ENCODE results near the gene KIF17.

DNA sequence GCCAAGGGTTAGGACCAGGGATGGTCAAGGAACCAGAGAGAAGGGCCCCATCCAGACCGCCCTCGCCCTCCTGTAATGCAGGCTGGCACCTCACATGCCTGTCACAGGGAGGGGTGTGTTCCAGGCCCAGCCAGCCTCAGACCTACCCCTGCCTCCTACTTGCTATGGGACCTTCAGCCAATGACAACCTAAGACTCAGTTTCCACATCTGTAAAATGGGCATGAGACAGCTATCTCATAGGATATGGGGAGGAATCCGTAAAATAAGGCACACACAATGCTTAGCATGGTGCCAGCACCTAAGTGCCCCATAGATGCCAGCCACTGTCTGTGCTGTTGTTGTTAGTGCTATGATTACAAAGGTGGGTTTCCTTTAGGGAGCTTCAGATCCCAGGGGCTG is 7.9 kb downstream of the KIF17 start:
- TF ChIP-seq, protein P1, sequence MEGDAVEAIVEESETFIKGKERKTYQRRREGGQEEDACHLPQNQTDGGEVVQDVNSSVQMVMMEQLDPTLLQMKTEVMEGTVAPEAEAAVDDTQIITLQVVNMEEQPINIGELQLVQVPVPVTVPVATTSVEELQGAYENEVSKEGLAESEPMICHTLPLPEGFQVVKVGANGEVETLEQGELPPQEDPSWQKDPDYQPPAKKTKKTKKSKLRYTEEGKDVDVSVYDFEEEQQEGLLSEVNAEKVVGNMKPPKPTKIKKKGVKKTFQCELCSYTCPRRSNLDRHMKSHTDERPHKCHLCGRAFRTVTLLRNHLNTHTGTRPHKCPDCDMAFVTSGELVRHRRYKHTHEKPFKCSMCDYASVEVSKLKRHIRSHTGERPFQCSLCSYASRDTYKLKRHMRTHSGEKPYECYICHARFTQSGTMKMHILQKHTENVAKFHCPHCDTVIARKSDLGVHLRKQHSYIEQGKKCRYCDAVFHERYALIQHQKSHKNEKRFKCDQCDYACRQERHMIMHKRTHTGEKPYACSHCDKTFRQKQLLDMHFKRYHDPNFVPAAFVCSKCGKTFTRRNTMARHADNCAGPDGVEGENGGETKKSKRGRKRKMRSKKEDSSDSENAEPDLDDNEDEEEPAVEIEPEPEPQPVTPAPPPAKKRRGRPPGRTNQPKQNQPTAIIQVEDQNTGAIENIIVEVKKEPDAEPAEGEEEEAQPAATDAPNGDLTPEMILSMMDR (IDR thresholded peaks at IDR 0.05 in 2 of 3, conservative IDR thresholded peaks at IDR 0.05 in 1 of 3; ENCODE audit: borderline replicate concordance in 1 of 3, insufficient read depth in 1 of 3, low read depth in 2 of 3, low read length in 2 of 3), result no peak
- no peak for TF ChIP-seq EZH2 (IDR thresholded peaks at IDR 0.05)
- no peak for TF ChIP-seq ZNF274 (IDR thresholded peaks at IDR 0.05; ENCODE audit: low read depth, low read length)
- TF ChIP-seq YY1 (IDR thresholded peaks at IDR 0.05; ENCODE audit: extremely low read depth, insufficient replicate concordance, low read depth, low read length), result no peak
- TF ChIP-seq POLR2AphosphoS5 (IDR thresholded peaks at IDR 0.05; ENCODE audit: low read depth, low read length), result no peak
- TF ChIP-seq, protein P2, sequence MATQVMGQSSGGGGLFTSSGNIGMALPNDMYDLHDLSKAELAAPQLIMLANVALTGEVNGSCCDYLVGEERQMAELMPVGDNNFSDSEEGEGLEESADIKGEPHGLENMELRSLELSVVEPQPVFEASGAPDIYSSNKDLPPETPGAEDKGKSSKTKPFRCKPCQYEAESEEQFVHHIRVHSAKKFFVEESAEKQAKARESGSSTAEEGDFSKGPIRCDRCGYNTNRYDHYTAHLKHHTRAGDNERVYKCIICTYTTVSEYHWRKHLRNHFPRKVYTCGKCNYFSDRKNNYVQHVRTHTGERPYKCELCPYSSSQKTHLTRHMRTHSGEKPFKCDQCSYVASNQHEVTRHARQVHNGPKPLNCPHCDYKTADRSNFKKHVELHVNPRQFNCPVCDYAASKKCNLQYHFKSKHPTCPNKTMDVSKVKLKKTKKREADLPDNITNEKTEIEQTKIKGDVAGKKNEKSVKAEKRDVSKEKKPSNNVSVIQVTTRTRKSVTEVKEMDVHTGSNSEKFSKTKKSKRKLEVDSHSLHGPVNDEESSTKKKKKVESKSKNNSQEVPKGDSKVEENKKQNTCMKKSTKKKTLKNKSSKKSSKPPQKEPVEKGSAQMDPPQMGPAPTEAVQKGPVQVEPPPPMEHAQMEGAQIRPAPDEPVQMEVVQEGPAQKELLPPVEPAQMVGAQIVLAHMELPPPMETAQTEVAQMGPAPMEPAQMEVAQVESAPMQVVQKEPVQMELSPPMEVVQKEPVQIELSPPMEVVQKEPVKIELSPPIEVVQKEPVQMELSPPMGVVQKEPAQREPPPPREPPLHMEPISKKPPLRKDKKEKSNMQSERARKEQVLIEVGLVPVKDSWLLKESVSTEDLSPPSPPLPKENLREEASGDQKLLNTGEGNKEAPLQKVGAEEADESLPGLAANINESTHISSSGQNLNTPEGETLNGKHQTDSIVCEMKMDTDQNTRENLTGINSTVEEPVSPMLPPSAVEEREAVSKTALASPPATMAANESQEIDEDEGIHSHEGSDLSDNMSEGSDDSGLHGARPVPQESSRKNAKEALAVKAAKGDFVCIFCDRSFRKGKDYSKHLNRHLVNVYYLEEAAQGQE (IDR thresholded peaks at IDR 0.05; ENCODE audit: low read depth), result no peak
- TF ChIP-seq, protein P3, sequence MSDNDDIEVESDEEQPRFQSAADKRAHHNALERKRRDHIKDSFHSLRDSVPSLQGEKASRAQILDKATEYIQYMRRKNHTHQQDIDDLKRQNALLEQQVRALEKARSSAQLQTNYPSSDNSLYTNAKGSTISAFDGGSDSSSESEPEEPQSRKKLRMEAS (IDR thresholded peaks at IDR 0.05), result no peak
- TF ChIP-seq POLR2A (IDR thresholded peaks at IDR 0.05; ENCODE audit: borderline replicate concordance, extremely low read depth, insufficient read depth, insufficient read length), result no peak
- TF ChIP-seq, protein P4, sequence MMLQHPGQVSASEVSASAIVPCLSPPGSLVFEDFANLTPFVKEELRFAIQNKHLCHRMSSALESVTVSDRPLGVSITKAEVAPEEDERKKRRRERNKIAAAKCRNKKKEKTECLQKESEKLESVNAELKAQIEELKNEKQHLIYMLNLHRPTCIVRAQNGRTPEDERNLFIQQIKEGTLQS (IDR thresholded peaks at IDR 0.05), result no peak
- TF ChIP-seq ELF1 (IDR thresholded peaks at IDR 0.05; ENCODE audit: borderline replicate concordance, low read depth), result no peak
- TF ChIP-seq RAD21 (IDR thresholded peaks at IDR 0.05; ENCODE audit: low read depth), result no peak
- TF ChIP-seq JUND (IDR thresholded peaks at IDR 0.05), result no peak

All from HCT116 (cell line).